Activated gamma-delta T cell treated with anti-CD3 and anti-CD28 coated beads, Interleukin-2, amount 50 U/mL, for 16 hours (primary cell): Measurements from ENCODE around the gene HK1.
"Not testable (repeated sequence)": the region's sequence is repeated elsewhere in the genome, so short reads cannot be mapped to it uniquely, and the experiment has no call there.

Experiments
- DNase-seq: peaks from one replicate; pipeline ENCODE4 v3.0.0-alpha.2; 2020; ENCODE audit warnings: low read depth

The HK1 gene

GRCh38 chr10:69254877-69255276 lies 23.4 kb upstream of the HK1 start:
- DNase-seq = no peak

- DNase-seq = no peak
Observed at GRCh38 chr10:69259547-69260243, 18.6 kb upstream of the HK1 start.

GRCh38 chr10:69261184-69261583 lies 17.1 kb upstream of the HK1 start:
- no peak for DNase-seq

- no peak for DNase-seq
Observed at GRCh38 chr10:69262292-69262751, 16.0 kb upstream of the HK1 start.

- DNase-seq = no peak
Observed at GRCh38 chr10:69265521-69265920, 12.8 kb upstream of the HK1 start.

DNA sequence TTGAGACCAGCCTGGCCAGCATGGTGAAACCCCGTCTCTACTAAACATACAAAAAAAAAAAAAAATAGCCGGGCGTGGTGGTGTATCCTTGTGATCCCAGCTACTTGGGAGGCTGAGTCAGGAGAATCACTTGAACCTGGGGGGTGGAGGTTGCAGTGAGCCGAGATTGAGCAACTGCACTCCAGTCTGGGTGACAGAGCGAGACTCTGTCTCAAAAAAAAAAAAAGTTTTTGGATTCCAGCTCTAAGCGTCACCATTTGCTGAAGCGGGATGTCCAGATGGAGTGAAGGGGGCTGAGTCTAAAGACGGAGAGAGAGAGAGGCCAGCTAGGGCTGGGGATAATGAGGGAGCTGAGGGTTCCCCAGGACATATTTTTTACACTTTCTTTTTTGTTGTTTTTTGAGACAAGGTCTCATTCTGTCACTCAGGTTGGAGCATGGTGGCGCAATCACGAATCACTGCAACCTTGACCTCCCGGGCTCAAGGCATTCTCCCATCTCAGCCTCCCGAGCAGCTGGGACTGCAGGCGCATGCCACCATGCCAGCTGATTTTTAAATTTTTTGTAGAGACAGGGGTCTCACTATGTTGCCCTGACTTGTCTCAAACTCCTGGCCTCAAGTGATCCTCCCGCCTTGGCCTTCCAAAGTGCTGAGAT lies 9.4 kb upstream of the HK1 start:
- DNase-seq = no peak

DNA sequence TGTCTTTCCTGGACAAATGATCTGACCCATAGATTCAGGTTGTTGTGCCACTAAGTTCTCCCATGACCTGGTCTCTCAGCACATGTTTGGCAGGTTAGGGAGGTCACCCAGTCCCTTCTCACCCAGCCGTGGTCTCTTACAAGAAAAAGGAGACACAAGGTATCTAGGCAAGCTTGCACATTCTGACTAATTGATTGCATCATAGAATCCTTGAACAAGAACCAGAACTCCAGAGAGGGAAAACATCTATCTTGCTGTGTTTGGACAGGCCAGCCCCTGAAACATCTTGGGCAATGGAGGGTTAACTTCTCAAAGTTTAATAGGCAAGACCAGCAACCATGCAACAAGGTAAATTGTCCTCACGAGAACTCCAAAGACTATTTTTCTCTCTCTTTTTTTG lies 8.5 kb upstream of the HK1 start:
- DNase-seq = no peak

DNA sequence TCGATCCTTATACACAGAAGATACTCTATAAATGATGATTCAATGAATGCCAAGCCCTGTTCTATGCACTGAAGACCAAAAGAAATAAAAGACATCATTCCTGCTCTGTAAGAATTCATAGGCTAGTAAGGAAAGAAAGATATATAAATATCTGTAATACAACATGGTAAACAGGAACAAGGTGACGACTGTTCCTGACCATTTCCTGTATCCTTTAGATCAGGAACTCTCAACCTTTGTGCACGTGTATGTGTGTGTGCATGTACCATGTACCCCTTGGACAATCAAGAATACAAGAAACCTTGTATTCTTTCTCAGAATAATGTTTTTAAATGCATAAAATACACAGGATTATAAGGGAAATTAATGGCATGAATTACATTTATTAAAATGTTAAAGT lies 7.3 kb upstream of the HK1 start:
- no peak for DNase-seq

DNA sequence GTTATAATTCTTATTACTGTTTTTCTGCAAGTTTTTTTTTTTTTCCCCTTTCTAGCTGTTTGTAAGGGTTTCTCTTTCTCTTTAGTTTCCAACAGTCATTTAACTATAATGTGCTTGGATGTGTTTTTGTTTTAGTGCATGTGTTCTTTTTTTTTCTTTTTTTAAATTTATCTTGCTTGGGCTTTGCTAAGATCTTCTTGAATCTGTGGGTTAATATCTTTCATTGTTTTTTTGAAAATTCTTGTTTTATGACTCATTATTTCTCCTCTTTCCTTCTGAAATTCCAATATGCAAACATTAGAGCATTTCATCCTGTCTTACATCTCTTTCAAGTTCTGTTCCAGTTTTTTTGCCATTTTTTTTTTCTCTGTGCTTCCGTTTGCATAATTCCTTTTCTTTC lies 5.7 kb upstream of the HK1 start:
- no peak for DNase-seq

DNA sequence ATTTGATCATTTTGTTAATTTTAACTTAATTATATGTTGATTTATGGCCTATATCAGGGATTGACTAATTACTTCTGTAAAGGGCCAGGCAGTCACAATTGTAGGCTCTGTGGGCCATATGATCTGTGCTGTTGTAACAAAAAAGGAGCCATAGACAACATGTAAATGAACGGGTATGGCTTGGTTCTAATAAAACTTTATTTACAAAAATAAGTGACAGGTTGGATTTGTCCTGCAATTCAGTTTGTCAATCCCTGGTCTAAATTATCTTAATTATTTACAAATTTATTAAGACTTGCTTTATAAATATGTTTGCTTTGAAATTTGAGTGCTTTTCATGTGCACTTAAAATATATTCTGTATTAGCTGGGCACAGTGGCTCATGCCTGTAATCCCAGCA lies 2.9 kb upstream of the HK1 start:
- no peak for DNase-seq

- no peak for DNase-seq
Observed at GRCh38 chr10:69276503-69276902, 1.8 kb upstream of the HK1 start.

DNA sequence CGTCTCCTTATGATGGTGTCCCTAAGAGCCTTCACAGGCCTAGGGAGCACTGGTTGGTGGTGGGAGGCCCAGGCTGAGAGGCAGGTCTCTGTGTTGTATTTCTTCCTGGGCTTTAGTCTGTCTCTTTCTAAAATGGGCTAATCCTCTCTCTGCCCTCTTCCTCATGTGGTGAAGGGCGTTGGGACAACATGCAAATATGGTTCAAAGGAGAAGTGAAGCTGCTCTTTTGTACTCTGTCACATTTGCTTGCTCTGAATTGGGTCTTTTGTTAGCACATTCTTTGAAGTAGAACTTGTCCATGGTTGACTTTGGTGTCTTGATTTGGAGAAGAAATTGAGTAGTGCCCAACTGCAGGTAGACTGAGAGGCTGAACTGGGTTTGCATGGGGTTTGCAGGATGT lies 814 bp downstream of the HK1 start:
- DNase-seq = no peak

- DNase-seq = no peak
Observed at GRCh38 chr10:69281507-69282413, 3.5 kb downstream of the HK1 start.

DNA sequence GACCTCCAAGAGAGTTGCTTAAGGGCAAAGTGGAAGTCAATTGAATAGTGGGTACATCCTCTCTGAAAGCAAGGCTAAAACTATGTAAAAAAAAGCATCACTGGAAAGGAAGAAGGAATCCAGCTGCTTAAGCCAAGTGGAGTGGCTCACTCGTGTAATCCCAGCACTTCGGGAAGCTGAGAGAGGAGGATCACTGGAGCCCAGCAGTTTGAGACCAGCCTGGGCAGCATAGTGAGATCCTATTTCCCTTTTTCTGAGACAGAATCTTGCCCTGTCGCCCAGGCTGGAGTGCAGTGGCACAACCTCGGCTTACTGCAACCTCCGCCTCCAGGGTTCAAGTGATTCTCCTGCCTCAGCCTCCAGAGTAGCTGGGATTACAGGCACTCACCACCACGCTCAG lies 6.1 kb downstream of the HK1 start:
- DNase-seq = not testable (repeated sequence)

DNA sequence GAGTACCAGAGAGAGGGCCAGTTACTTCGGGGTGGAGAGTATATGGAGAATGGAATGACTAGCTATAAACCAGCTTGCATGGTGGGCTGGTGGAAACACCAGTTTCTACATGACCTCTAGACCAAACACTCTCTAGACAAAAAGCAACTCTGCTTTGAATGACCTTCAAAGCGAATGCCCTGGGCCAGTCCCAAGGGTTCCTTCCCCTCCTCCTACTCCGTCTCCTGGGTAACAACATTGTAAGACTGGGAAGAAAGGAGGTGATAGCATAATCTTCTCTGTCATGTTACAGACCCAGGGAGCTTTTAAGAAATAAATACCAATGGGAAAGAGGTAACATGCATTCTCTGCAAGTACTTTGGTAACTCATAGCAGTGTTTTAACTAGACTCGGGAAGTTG lies 7.4 kb downstream of the HK1 start:
- no peak for DNase-seq

DNA sequence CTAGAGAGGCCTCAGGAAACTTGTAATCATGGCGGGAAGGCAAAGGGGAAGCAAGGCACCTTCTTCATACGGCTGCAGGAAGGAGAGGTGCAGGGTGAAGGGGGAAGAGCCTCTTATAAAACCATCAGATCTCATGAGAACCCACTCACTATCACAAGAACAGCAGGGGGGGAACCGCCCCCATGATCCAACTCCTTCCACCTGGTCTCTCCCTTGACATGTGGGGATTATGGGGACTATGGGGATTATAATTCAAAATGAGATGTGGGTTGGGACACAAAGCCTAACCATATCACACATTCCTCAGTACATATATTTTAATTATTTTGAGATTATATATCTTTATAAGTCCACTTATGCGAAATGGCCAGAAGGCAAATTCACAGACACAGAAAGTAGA lies 8.9 kb downstream of the HK1 start:
- no peak for DNase-seq

- no peak for DNase-seq
Observed at GRCh38 chr10:69290993-69291392, 12.7 kb downstream of the HK1 start.

GRCh38 chr10:69292459-69292858 lies 14.2 kb downstream of the HK1 start:
- DNase-seq = no peak

GRCh38 chr10:69295027-69295636 lies 16.8 kb downstream of the HK1 start:
- no peak for DNase-seq

DNA sequence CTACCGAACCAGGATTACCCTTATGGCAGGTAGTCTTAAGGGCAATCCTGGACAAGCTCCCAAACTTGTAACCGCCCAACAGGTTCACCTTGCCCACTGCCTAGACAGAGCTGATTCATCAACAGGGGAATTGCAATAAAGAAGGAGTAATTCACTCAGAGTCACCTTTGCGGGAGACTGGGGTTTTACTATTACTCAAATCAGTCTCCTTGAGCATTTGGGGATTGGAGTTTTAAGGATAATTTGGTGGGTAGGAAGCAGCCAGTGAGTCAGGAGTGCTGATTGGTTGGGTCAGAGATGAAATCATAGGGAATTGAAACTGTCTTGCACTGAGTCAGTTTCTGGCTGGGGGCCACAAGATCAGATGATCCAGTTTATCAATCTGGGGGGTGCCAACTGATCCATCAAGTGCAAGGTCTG lies 25.3 kb downstream of the HK1 start:
- DNase-seq = no peak

DNA sequence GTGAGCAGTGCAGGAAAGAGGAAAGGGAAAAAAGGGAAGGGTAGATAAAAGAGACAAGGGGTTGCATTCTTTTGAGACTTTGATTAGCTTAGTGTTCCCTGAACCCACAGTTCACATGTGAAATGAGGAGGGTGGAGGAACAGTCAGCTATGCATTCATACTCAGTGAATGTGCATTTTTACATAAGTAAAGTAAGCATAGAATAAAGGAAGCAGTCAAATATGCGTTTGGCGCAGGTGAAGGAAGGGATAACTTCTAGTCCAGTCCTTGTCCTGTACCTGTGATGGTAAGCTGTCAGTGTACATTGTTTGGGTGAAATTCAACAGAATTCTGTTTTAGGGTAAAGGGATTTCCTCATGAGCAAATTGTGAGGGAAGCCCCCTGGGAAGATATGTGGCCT lies 28.1 kb downstream of the HK1 start:
- DNase-seq = no peak

GRCh38 chr10:69307434-69307833 lies 29.1 kb downstream of the HK1 start:
- no peak for DNase-seq
